HG03469 (cell line): Measurements from ENCODE around the gene CIROP.

Source experiments
- ATAC-seq: cut with Tn5 transposase; IDR thresholded peaks from one replicate; pipeline ENCODE4 v1.9.1; 2021; ENCODE audit warnings: mild to moderate bottlenecking, moderate library complexity, moderate number of reproducible peaks; ENCODE audit not compliant: unreplicated experiment

Gene CIROP

GRCh38 chr14:23070262-23071129 lies 34.3 kb downstream of the CIROP start:
- ATAC-seq, result no peak

DNA sequence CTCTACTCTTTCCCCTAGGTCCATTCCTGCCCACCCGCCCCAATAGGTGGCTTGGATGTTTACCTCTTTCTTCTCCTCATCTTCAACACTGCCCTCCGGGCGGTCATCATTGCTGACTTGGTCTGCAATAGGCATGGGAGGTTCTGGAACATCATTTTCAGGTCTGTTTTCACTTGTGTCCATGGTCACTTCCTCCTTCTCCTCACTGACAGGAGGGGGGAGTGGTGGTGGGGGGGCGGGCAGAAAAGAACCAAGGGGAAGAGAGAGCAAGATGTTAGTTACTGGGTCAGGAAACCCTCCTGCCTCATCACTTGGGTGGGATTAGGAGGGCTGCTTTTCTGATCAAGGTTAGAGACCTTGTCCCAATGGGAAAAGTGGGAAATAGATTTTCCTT lies 35.4 kb downstream of the CIROP start:
- ATAC-seq, result no peak

- peak; percentile 63 for ATAC-seq
Measured at GRCh38 chr14:23068789-23069412, 35.9 kb downstream of the CIROP start.

GRCh38 chr14:23067847-23068788 lies 36.7 kb downstream of the CIROP start:
- ATAC-seq, result no peak

DNA sequence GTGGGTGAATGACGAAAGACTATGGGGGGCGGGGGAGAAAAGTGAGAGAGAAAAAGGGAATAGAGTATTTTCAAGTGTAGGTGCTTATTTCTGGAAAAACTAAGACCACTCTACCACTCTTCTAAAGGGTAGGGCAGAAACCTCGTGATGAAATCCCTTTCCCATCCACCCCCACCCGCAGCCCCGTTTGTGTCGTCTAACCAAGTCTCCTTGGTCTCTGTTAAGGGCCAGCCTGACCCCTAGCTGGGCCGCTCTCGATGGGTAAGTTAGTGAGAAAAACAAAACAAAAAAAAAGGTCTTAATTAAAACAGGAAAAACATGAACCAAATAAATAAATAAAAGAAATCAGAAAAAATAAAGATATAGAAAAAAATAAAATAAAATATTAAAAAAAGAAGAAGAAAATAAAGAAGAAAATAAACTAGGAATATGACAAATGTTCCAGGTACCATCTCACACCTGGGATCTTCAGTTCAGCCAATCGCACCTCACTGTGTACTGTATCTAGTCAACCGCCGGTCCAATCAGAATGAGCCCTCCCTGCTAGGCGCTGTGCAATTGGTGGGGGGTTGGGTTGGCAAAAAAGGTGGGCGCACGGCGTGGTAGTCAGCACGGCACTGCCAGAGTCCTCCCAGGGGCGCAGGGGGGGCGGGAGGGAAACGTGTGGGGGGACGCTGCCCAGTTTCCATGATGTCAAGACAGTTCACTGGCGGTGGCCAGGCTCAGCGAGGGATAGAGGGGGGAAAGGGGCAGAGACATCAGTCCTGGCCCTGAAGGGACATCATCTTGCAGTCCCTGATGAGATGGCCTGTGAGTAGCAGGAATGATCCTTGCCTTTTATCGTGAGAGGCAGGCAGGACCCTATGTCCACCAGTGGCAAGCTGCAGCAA lies 37.7 kb downstream of the CIROP start:
- no peak for ATAC-seq

DNA sequence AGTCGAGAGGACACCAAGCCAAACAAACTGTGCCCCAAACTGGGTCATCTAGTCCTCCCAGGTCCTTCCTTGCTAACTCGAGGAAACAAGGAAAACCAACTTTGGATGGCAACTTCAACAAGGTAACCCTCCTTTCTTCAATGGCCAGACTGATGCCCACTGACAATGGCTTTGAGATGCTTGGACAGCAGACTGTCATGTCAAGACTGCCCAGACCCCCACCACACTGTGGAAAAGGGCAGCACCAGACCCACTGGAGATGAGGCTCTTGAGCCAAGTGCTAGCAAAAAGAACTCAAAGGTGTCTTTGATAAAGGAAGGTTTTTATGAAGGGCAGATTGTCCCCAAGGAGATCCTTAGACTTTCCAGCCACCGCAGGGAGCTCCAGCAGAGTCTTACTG lies 38.4 kb downstream of the CIROP start:
- no peak for ATAC-seq

- no peak for ATAC-seq
Measured at GRCh38 chr14:23063601-23064000, 41.2 kb downstream of the CIROP start.

- ATAC-seq, result no peak
Measured at GRCh38 chr14:23062002-23062401, 42.8 kb downstream of the CIROP start.

GRCh38 chr14:23060536-23061260 lies 44.1 kb downstream of the CIROP start:
- ATAC-seq, result no peak

DNA sequence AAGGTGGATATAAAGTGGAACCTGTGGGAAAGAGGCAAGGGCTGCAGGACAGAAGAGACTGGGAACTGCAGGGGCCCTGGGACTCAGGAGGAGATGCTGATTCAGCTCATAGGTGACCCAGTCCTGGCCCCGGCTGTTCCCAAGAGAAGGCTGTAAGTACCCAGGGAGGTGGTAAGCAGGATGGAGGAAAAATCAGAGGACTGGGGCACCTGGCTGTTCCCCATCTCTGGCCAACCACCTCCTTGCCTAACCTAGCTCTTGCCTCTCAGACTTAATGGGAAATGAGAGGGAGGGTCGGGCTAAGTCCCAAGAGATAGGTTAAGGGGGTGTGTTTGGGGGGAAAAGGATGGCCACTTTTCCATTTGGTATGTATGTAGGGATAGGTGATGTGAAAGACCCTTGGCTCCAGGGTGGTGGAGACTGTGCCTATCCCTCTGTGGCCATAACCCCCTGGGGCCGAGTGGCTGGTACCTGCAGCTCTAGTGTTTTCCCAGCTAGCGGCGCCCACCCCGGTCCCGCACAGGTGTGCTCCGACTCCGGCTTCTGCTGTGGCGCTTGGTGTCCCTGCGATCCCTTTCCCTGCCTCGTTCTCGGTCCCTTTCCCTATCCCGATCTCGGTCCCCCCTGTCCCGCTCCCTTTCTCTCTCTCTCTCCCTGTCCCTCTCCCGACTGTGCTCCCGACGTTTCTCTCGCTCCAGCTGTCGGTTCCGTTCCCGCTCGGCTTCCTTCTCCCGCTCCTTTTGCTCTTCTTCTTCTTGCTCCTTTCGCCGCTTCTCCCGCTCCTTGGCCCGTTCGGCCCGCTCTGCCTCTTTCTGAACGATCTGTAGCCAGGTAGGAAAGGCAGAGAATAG lies 45.9 kb downstream of the CIROP start:
- ATAC-seq, result no peak

- ATAC-seq, result peak; percentile 39
Measured at GRCh38 chr14:23057757-23058653, 46.8 kb downstream of the CIROP start.

- no peak for ATAC-seq
Measured at GRCh38 chr14:23056956-23057756, 47.6 kb downstream of the CIROP start, which contains the start of gene CDH24. Gene CDH24 (minus strand): TSS chr14:23057520. CDS start chr14:23055733, 1,787 bp downstream.

GRCh38 chr14:23056145-23056955 lies 48.4 kb downstream of the CIROP start:
- peak; percentile 40 for ATAC-seq

GRCh38 chr14:23055621-23056144 lies 49.1 kb downstream of the CIROP start:
- no peak for ATAC-seq

DNA sequence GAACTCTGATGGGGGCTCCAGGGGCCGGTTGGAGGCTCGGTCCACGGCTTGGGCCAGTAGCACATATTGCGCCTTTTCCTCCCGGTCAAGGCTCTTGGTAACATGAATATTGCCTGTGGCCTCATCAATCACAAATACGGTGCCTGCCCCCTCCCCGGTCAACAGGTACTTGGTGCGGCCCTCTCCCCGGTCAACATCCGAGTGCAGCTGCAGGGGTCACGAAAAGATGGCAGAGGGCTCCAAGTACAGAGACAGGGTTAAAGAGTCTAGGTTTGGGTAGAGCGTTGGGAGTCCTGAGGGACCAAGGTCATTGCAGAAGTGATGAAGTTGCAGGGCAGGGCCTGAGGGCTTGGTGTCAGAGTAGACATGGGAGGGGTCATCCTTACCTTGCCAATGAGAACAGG lies 49.6 kb downstream of the CIROP start:
- ATAC-seq, result no peak
